Raji (cell line): ENCODE measurements around the gene TBC1D3I.
"Not testable (repeated sequence)": the region's sequence is repeated elsewhere in the genome, so short reads cannot be mapped to it uniquely, and the experiment has no call there.

Experiments used
- POLR2A ChIP-seq: IDR thresholded peaks from 2 replicates; pipeline ENCODE4 v1.6.1; 2011; ENCODE audit warnings: low read depth, low read length, control low read depth; ENCODE audit not compliant: insufficient read depth

Gene TBC1D3I

GRCh38 chr17:36264470-36264869 lies at the start of gene TBC1D3I:
TBC1D3I (minus strand) TSS chr17:36264570; CDS start chr17:36262985, 1,585 bp downstream.
- TF ChIP-seq POLR2A: not testable (repeated sequence)

- TF ChIP-seq POLR2A: no peak
Observed at GRCh38 chr17:36214918-36215317, 49.5 kb downstream of the TBC1D3I start.

- TF ChIP-seq POLR2A: no peak
Observed at GRCh38 chr17:36213695-36214094, 50.7 kb downstream of the TBC1D3I start.

GRCh38 chr17:36212966-36213365 lies 51.4 kb downstream of the TBC1D3I start:
- TF ChIP-seq POLR2A: no peak

GRCh38 chr17:36212272-36212605 lies 52.1 kb downstream of the TBC1D3I start:
- TF ChIP-seq POLR2A: no peak

- TF ChIP-seq POLR2A: peak; percentile 43
Observed at GRCh38 chr17:36210439-36211211, 53.7 kb downstream of the TBC1D3I start, which contains the start of gene CCL4L2. CCL4L2 (plus strand) TSS chr17:36211063.

GRCh38 chr17:36209575-36209974 lies 54.8 kb downstream of the TBC1D3I start:
- TF ChIP-seq POLR2A: no peak

- no peak for TF ChIP-seq POLR2A
Observed at GRCh38 chr17:36205637-36206485, 58.5 kb downstream of the TBC1D3I start.

- TF ChIP-seq POLR2A: no peak
Observed at GRCh38 chr17:36204724-36205500, 59.5 kb downstream of the TBC1D3I start.
